ENCODE measurements around the gene HACD1. TPM values are rescaled to one million over a fixed set of nuclear protein-coding genes. Genes with fewer than 3 reads are reported as not detected.

The HACD1 gene
- total and polyA plus RNA-seq, 8 donors: 11.5 to 142 (median 24.7) TPM

- intact Hi-C loops (cut with DNase I; ENCODE audit: low total_unique reads): no loop called here
- no peak for DNase-seq
- Histone ChIP-seq H3K9me3 (no peaks in the 10 kb centered on the region), H3K27me3 (no peaks in the 10 kb centered on the region), H3K4me1 (peaks cover 4 to 68% (median 39%) of the 10 kb centered on the region in 4 donors), H3K36me3 (peaks cover 0 to 4% (median 0%) of the 10 kb centered on the region in 4 donors), H3K27ac (no peak overlapping the region), H3K4me3 (no peak overlapping the region)
- no peak for TF ChIP-seq POLR2AphosphoS5 (IDR thresholded peaks at IDR 0.05)
- no peak for TF ChIP-seq POLR2A (IDR thresholded peaks at IDR 0.05)
- TF ChIP-seq CTCF (IDR thresholded peaks at IDR 0.05): no peak
- TF ChIP-seq EP300 (IDR thresholded peaks at IDR 0.05): no peak
Measured at GRCh38 chr10:17651896-17652295, 34.7 kb upstream of the HACD1 start.

GRCh38 chr10:17650416-17650815 lies 33.2 kb upstream of the HACD1 start:
- H3K4me1 ChIP-seq: peaks cover 15 to 70% (median 45%) of the 10 kb centered on the region in 4 donors
- H3K36me3 ChIP-seq: peaks cover 0 to 4% (median 0%) of the 10 kb centered on the region in 4 donors
- intact Hi-C loops (cut with DNase I; ENCODE audit: low total_unique reads): no loop called here
- no peaks in the 10 kb centered on the region for H3K27me3 ChIP-seq
- H3K27ac ChIP-seq: no peak overlapping the region
- H3K9me3 ChIP-seq: no peaks in the 10 kb centered on the region
- TF ChIP-seq POLR2AphosphoS5 (IDR thresholded peaks at IDR 0.05) (no peak), POLR2A (IDR thresholded peaks at IDR 0.05) (no peak), CTCF (IDR thresholded peaks at IDR 0.05) (no peak), EP300 (IDR thresholded peaks at IDR 0.05) (no peak)
- no peak overlapping the region for H3K4me3 ChIP-seq
- DNase-seq: no peak
- WGBS, 5 donors: 86 to 92% (median 91%) methylated on average over 8 of the region's 8 CpGs

- WGBS, 5 donors: 86 to 99% (median 89%) methylated on average over 2 of the region's 2 CpGs
- no peaks in the 10 kb centered on the region for H3K27me3 ChIP-seq
Measured at GRCh38 chr10:17649836-17650235, 32.7 kb upstream of the HACD1 start.

GRCh38 chr10:17649052-17649451 lies 31.9 kb upstream of the HACD1 start:
- TF ChIP-seq POLR2AphosphoS5 (IDR thresholded peaks at IDR 0.05) (no peak), POLR2A (IDR thresholded peaks at IDR 0.05) (no peak), CTCF (IDR thresholded peaks at IDR 0.05) (no peak), EP300 (IDR thresholded peaks at IDR 0.05) (no peak)
- no peak overlapping the region for H3K4me3 ChIP-seq
- DNase-seq: no peak
- intact Hi-C loops (cut with DNase I; ENCODE audit: low total_unique reads): no loop called here
- H3K27me3 ChIP-seq: no peaks in the 10 kb centered on the region
- H3K27ac ChIP-seq: peak overlapping the region in 1 of 5 donors; percentile 93
- WGBS, 5 donors: 86 to 93% (median 91%) methylated on average over 4 of the region's 4 CpGs
- H3K36me3 ChIP-seq: peaks cover 0 to 4% (median 0%) of the 10 kb centered on the region in 4 donors
- H3K4me1 ChIP-seq: peaks cover 25 to 76% (median 51%) of the 10 kb centered on the region in 4 donors
- H3K9me3 ChIP-seq: no peaks in the 10 kb centered on the region

More at GRCh38 chr10:17649836-17650235, 32.7 kb upstream of the HACD1 start:
- peaks cover 0 to 4% (median 0%) of the 10 kb centered on the region in 4 donors for H3K36me3 ChIP-seq
- no peak overlapping the region for H3K4me3 ChIP-seq
- H3K9me3 ChIP-seq: no peaks in the 10 kb centered on the region
- intact Hi-C loops (cut with DNase I; ENCODE audit: low total_unique reads): no loop called here
- DNase-seq: no peak
- peaks cover 21 to 73% (median 49%) of the 10 kb centered on the region in 4 donors for H3K4me1 ChIP-seq
- no peak for TF ChIP-seq CTCF (IDR thresholded peaks at IDR 0.05)
- no peak for TF ChIP-seq POLR2AphosphoS5 (IDR thresholded peaks at IDR 0.05)
- TF ChIP-seq EP300 (IDR thresholded peaks at IDR 0.05): no peak
- H3K27ac ChIP-seq: no peak overlapping the region
